T-cell (primary cell): Measurements from ENCODE around the gene LRP1B. TPM values are rescaled to one million over a fixed set of nuclear protein-coding genes. Genes with fewer than 3 reads are reported as not detected.

Experiments
- ATAC-seq, 4 experiments: fragments of 200-7000 bp in 3 of 4; fragments of 150-1000 bp in 1 of 4; cut with Tn5 transposase; replicated peaks in 1 of 4; 1 replicate in 3 of 4; 2 replicates in 1 of 4; pipeline ENCODE4 v1.10.0; 2021; ENCODE audit warnings: moderate library complexity in 3 of 4, mild to moderate bottlenecking in 2 of 4, moderate number of reproducible peaks in 1 of 4
- CTCF ChIA-PET, 2 donors: fragments of 300-600 bp; sonication (Branson Sonifier 250); formaldehyde crosslinking; loops; one replicate each; lab custom pipeline; 2022; ENCODE audit warnings: antibody characterized with exemption in 2 of 2; lab: Charles Lee
- POLR2A ChIA-PET, 2 donors: fragments of 300-600 bp; sonication (Branson Sonifier 250); formaldehyde crosslinking; loops; one replicate each; lab custom pipeline; 2022; ENCODE audit warnings: antibody characterized with exemption in 2 of 2; lab: Charles Lee
- DNase-seq, 35 experiments: peaks; one replicate each; pipeline versions ENCODE4 v3.0.0 to v3.0.0-alpha.2; 2013 to 2023
- H3K27ac ChIP-seq: one replicate; pipeline ENCODE4 v1.5.1; 2013; ENCODE audit warnings: low read length
- H3K27me3 ChIP-seq, 2 experiments: replicated peaks in 1 of 2; 1 replicate in 1 of 2; 2 replicates in 1 of 2; pipeline versions ENCODE4 v1.6.1 to v1.7.0; 2013; ENCODE audit warnings: low read length in 1 of 2, mixed read lengths in 1 of 2; ENCODE audit not compliant: control insufficient read depth in 2 of 2, insufficient read depth in 2 of 2; ENCODE audit errors: extremely low read depth in 1 of 2
- H3K36me3 ChIP-seq, 2 donors: 1 replicate in 1 of 2; 2 replicates in 1 of 2; pipeline versions ENCODE4 v1.6.1 to v1.7.0; 2013; ENCODE audit warnings: low read length in 1 of 2; ENCODE audit not compliant: control insufficient read depth in 2 of 2, insufficient read depth in 1 of 2; ENCODE audit errors: extremely low read depth in 1 of 2
- H3K4me1 ChIP-seq, 2 experiments: 1 replicate in 1 of 2; 2 replicates in 1 of 2; pipeline versions ENCODE4 v1.6.1 to v1.7.0; 2013; ENCODE audit warnings: low read length in 2 of 2, mixed read lengths in 1 of 2; ENCODE audit not compliant: insufficient read depth in 2 of 2, control insufficient read depth in 1 of 2; ENCODE audit errors: extremely low read depth in 1 of 2
- H3K4me3 ChIP-seq, 2 donors: 1 replicate in 1 of 2; 2 replicates in 1 of 2; pipeline versions ENCODE4 v1.5.1 to v1.7.0; 2013; ENCODE audit warnings: mild to moderate bottlenecking in 2 of 2, low read length in 1 of 2, moderate library complexity in 1 of 2; ENCODE audit not compliant: control insufficient read depth in 1 of 2; ENCODE audit errors: extremely low read depth in 1 of 2
- H3K9me3 ChIP-seq: 2 replicates; pipeline ENCODE4 v1.7.0; 2013
- H3K27ac Mint-ChIP-seq, 2 donors: one replicate each; pipeline ENCODE4 v1.8.0; 2020 to 2021; ENCODE audit warnings: mild to moderate bottlenecking in 2 of 2, mixed read lengths in 2 of 2
- H3K27me3 Mint-ChIP-seq, 2 donors: one replicate each; pipeline ENCODE4 v1.8.0; 2021 to 2022; ENCODE audit warnings: mixed read lengths in 2 of 2
- H3K36me3 Mint-ChIP-seq: one replicate; pipeline ENCODE4 v1.8.0; 2021; ENCODE audit warnings: mixed read lengths
- H3K4me1 Mint-ChIP-seq, 3 donors: one replicate each; pipeline ENCODE4 v1.8.0; 2020 to 2022; ENCODE audit warnings: mixed read lengths in 3 of 3, mild to moderate bottlenecking in 1 of 3
- H3K4me3 Mint-ChIP-seq, 3 donors: one replicate each; pipeline ENCODE4 v1.8.0; 2020 to 2022; ENCODE audit warnings: mild to moderate bottlenecking in 3 of 3, mixed read lengths in 3 of 3, moderate library complexity in 3 of 3
- H3K9me3 Mint-ChIP-seq, 3 donors: one replicate each; pipeline ENCODE4 v1.8.0; 2020 to 2022; ENCODE audit warnings: mixed read lengths in 3 of 3
- WGBS: methylation state at CpG from one replicate; pipeline ENCODE4 v1.1.5; 2013; ENCODE audit warnings: missing lambda C conversion rate; ENCODE audit not compliant: insufficient coverage; 5-methylcytosine and 5-hydroxymethylcytosine counted together
- total RNA-seq, 35 experiments: library from RNA in 6 of 35; stranded (reverse) in 6 of 35; fragments of 120-200 nt in 1 of 35; gene quantifications; one replicate each; pipeline versions ENCODE4 v1.2.1 to v1.2.4 and lab custom pipeline; 2013 to 2026

LRP1B gene
- total RNA-seq, 5 donors from 2014 or later (not counting 1 experiment from before 2014, with no cell fraction given): not detected

DNA sequence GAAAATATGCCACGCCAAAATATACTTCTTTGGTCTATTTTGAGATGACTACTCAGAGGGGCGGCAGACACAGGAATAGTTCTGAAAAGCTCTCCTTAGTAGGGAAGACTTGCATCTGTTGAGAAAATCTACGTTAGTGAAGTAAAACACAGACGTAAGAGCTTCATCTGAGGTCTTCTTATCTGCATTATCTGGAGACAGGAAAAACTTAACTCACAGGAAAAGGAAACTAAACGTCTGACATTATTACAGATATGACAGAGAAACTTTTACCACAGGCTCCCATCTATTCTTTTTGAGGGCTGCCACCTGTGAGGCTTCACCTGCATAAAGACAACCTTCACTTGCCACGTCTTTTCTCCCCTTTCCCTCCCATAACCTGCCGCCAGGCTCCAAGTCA is 1295.7 kb downstream of the LRP1B start:
- Histone ChIP-seq H3K4me1 (peaks cover 0 to 2% of the 10 kb centered on the region in 2 experiments), H3K27ac (no peak overlapping the region), H3K9me3 (no peaks in the 10 kb centered on the region), H3K27me3 (no peaks in the 10 kb centered on the region), H3K4me3 (no peak overlapping the region), H3K36me3 (peaks cover 0 to 3% of the 10 kb centered on the region in 2 donors)
- DNase-seq (no peak), ATAC-seq (no peak)
- ChIA-PET CTCF (no interaction called here), POLR2A (no interaction called here)
- Mint-ChIP-seq H3K4me1 (no peaks in the 10 kb centered on the region), H3K9me3 (peaks cover 7 to 20% (median 10%) of the 10 kb centered on the region in 3 donors), H3K27me3 (no peaks in the 10 kb centered on the region), H3K27ac (no peak overlapping the region), H3K36me3 (no peaks in the 10 kb centered on the region), H3K4me3 (no peak overlapping the region)
- WGBS: 0% methylated on average over 1 of the region's 7 CpGs

DNA sequence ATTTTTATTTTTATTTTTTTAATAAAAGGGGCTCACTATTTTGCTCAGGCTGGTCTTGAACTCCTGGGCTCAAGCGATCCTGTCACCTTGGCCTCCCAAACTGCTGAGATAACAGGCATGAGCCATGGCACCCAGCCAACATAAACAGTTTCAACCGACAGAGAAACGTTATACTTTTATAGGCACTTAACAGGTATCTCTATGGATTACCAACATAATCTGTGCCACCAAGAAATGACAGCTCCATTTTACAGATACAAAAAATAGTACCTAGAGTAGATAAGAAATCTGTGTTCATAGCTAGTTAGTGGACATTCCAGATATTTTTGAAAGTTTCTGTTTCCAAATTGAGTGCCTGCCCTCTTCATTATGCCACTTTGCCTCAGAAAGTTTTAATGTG is 1316.7 kb downstream of the LRP1B start:
- no peak for DNase-seq
- POLR2A ChIA-PET: no interaction called here
- WGBS: 70% methylated on average over 1 of the region's 3 CpGs

DNA sequence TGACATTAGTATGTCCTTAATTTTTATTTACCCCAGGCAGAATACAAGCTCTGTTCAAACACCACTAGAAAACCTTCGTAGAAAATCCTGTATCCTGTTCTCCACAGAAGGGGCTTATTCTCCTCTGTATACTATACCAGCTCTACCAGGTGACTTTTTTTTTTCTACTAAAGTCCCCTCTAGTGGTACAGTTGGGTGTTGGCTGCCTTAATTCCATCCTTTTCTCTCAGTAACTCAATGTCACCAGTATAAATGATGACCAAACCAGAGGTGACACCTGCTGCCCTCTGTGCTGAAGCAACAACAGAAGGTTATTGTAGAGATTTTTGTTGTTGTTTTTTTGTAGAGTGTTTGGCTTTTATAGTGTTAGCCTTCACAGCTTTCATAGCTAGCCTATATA is 1322.0 kb downstream of the LRP1B start:
- POLR2A ChIA-PET: no interaction called here
- H3K36me3 Mint-ChIP-seq: no peaks in the 10 kb centered on the region

More for the DNA sequence above, 1316.7 kb downstream of the LRP1B start:
- no peaks in the 10 kb centered on the region for H3K36me3 ChIP-seq
- no peak overlapping the region for H3K4me3 ChIP-seq
- Mint-ChIP-seq H3K36me3 (no peaks in the 10 kb centered on the region), H3K27me3 (no peaks in the 10 kb centered on the region), H3K4me1 (no peaks in the 10 kb centered on the region), H3K9me3 (peaks cover 11 to 24% (median 11%) of the 10 kb centered on the region in 3 donors), H3K4me3 (no peak overlapping the region), H3K27ac (no peak overlapping the region)
- no peaks in the 10 kb centered on the region for H3K9me3 ChIP-seq
- no peaks in the 10 kb centered on the region for H3K27me3 ChIP-seq
- CTCF ChIA-PET: interaction anchor here in 1 of 2 donors (0.6 kb wide), 1 partner anchor 30 kb away, joined by 3 read pairs; no protein-coding TSS in a partner anchor
- no peak overlapping the region for H3K27ac ChIP-seq
- no peak for ATAC-seq
- H3K4me1 ChIP-seq: no peaks in the 10 kb centered on the region

DNA sequence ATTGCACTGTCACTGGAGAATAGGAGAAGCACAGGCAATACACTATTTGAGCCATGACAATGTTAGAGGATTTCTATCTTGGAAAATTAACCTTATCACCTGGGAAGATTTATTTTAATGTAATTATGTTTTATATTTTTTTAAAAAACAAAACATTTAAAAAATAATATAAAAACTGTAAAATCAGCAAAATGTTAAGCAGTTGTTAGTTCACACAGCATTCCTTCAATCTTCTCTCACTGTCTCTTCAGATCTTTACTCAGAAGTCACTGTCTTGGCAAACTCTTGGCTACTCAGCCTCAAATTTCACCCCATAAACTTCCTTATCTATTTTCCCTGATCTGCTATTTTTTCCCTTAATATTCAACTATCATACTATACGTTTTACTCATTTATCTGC is 1322.6 kb downstream of the LRP1B start:
- no peaks in the 10 kb centered on the region for H3K36me3 ChIP-seq
- H3K4me3 Mint-ChIP-seq: no peak overlapping the region
- no peak overlapping the region for H3K27ac ChIP-seq
- H3K27me3 Mint-ChIP-seq: no peaks in the 10 kb centered on the region
- no peaks in the 10 kb centered on the region for H3K4me1 Mint-ChIP-seq
- H3K9me3 Mint-ChIP-seq: peaks cover 5 to 14% (median 14%) of the 10 kb centered on the region in 3 donors
- no peak overlapping the region for H3K4me3 ChIP-seq
- DNase-seq (no peak), ATAC-seq (no peak)
- H3K4me1 ChIP-seq: no peaks in the 10 kb centered on the region
- 78% methylated on average over 1 of the region's 1 CpG for WGBS
- POLR2A ChIA-PET: no interaction called here
- no peaks in the 10 kb centered on the region for H3K9me3 ChIP-seq
- no peaks in the 10 kb centered on the region for H3K27me3 ChIP-seq
- H3K36me3 Mint-ChIP-seq: no peaks in the 10 kb centered on the region
- no peak overlapping the region for H3K27ac Mint-ChIP-seq
- CTCF ChIA-PET: no interaction called here

More for the DNA sequence above, 1322.0 kb downstream of the LRP1B start:
- H3K9me3 ChIP-seq: no peaks in the 10 kb centered on the region
- no peaks in the 10 kb centered on the region for H3K27me3 ChIP-seq
- H3K4me1 ChIP-seq: no peaks in the 10 kb centered on the region
- Mint-ChIP-seq H3K4me1 (no peaks in the 10 kb centered on the region), H3K27ac (no peak overlapping the region), H3K27me3 (no peaks in the 10 kb centered on the region), H3K9me3 (peaks cover 5 to 19% (median 16%) of the 10 kb centered on the region in 3 donors), H3K4me3 (no peak overlapping the region)
- no peaks in the 10 kb centered on the region for H3K36me3 ChIP-seq
- no peak for DNase-seq
- WGBS: no CpG with 5 or more reads among the region's 1 CpG
- H3K4me3 ChIP-seq: no peak overlapping the region
- no peak for ATAC-seq
- no peak overlapping the region for H3K27ac ChIP-seq
- CTCF ChIA-PET: no interaction called here

DNA sequence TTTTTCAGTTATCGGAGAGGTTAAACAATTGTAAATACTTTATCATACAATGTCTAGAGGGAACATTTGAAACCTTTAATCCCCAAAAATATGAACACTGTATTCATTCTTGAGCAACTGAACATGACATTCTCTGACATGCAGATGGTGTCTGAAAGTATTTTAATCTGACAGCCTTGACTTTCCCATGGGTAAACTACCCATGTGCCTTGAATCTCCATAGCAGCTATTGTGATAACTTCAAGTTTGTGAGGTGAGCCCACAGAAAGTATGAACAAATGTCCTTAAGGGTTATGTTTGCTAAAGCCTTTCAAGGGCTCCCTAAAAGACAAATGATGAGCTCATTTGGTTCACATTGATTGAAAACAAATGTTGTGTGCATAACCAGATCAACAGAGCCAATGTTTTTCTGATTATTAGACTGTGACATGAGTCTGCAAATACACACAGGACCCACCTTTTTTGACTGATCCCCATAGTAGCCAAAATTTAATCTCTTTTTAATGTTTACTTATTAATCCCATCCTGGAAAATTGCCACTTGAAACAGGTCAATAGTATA is 1326.0 kb downstream of the LRP1B start:
- no peaks in the 10 kb centered on the region for H3K9me3 ChIP-seq

DNA sequence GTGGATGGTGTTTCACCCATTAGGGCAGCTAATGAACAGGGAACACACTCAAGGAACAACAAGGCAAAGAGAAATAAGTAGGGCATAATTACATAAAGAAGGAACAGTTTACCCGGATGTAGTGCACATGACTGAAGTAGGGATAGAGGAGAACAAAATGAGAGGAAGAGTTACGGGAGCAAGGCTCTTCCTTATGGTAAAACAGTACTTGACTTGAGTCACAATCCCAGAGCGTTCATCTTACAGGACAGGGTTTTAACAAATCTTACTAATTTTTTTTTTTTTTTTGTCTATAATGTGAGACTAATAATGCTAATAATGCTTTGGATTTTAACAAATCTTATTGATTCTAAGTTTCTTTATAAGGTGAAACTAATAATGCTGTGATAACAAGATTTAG is 1329.5 kb downstream of the LRP1B start:
- Mint-ChIP-seq H3K36me3 (no peaks in the 10 kb centered on the region), H3K27ac (no peak overlapping the region), H3K4me3 (no peak overlapping the region), H3K4me1 (no peaks in the 10 kb centered on the region), H3K9me3 (peaks cover 7 to 18% (median 14%) of the 10 kb centered on the region in 3 donors), H3K27me3 (no peaks in the 10 kb centered on the region)
- WGBS: 78% methylated on average over 1 of the region's 3 CpGs
- H3K4me1 ChIP-seq: no peaks in the 10 kb centered on the region
- ChIA-PET CTCF (no interaction called here), POLR2A (no interaction called here)
- no peaks in the 10 kb centered on the region for H3K9me3 ChIP-seq
- no peak overlapping the region for H3K4me3 ChIP-seq
- ATAC-seq (no peak), DNase-seq (no peak)
- no peak overlapping the region for H3K27ac ChIP-seq
- H3K36me3 ChIP-seq: no peaks in the 10 kb centered on the region
- H3K27me3 ChIP-seq: no peaks in the 10 kb centered on the region

More for the DNA sequence above, 1326.0 kb downstream of the LRP1B start:
- Histone ChIP-seq H3K27me3 (no peaks in the 10 kb centered on the region), H3K4me3 (no peak overlapping the region), H3K27ac (no peak overlapping the region), H3K36me3 (no peaks in the 10 kb centered on the region), H3K4me1 (no peaks in the 10 kb centered on the region)
- DNase-seq (no peak), ATAC-seq (no peak)
- Mint-ChIP-seq H3K36me3 (no peaks in the 10 kb centered on the region), H3K4me1 (no peaks in the 10 kb centered on the region), H3K4me3 (no peak overlapping the region), H3K27me3 (no peaks in the 10 kb centered on the region), H3K27ac (no peak overlapping the region), H3K9me3 (peaks cover 13 to 20% (median 16%) of the 10 kb centered on the region in 3 donors)
- CTCF ChIA-PET: interaction anchor here in 1 of 2 donors (0.7 kb wide), 1 partner anchor 8 kb away, joined by 15 read pairs; no protein-coding TSS in a partner anchor
- POLR2A ChIA-PET: no interaction called here
- no CpG with 5 or more reads among the region's 1 CpG for WGBS
